Right renal cortex interstitium (tissue), 3 donors: ENCODE data around the gene SEMA7A. TPM values are rescaled to one million over a fixed set of nuclear protein-coding genes. Genes with fewer than 3 reads are reported as not detected.
"Not testable (repeated sequence)": the region's sequence is repeated elsewhere in the genome, so short reads cannot be mapped to it uniquely, and the experiment has no call there.

ENCODE experiments used
- DNase-seq, 3 donors: peaks; one replicate each; pipeline ENCODE4 v3.0.0-alpha.2; 2013; ENCODE audit warnings: low read depth in 3 of 3, low spot score in 2 of 3
- polyA plus RNA-seq, 3 donors: library from polyadenylated mRNA; unstranded; fragments of 120-200 nt; gene quantifications; one replicate each; pipeline ENCODE4 v1.2.1, GENCODE V29; 2013; ENCODE audit not compliant: insufficient read length in 3 of 3

SEMA7A gene
- 1 to 10 TPM; 5.2 to 6.6 (median 5.9) TPM for polyA plus RNA-seq

- peak; percentile 36 to 65 (median 52) for DNase-seq
Observed at GRCh38 chr15:74433592-74434262, at the start of gene SEMA7A. Gene SEMA7A (minus strand): TSS chr15:74433958. CDS start chr15:74433918, 40 bp downstream.

- no peak for DNase-seq
Observed at GRCh38 chr15:74482661-74483060, 48.9 kb upstream of the SEMA7A start.

GRCh38 chr15:74480364-74480763, 46.6 kb upstream of the SEMA7A start:
- DNase-seq: not testable (repeated sequence)

GRCh38 chr15:74471621-74472020, 37.9 kb upstream of the SEMA7A start:
- not testable (repeated sequence) for DNase-seq

GRCh38 chr15:74470631-74471395, 37.1 kb upstream of the SEMA7A start:
- DNase-seq: no peak

- no peak for DNase-seq
Observed at GRCh38 chr15:74468341-74469032, 34.7 kb upstream of the SEMA7A start.

- DNase-seq: no peak
Observed at GRCh38 chr15:74466570-74466969, 32.8 kb upstream of the SEMA7A start.

- DNase-seq: no peak
Observed at GRCh38 chr15:74464897-74465296, 31.1 kb upstream of the SEMA7A start.

- no peak for DNase-seq
Observed at GRCh38 chr15:74464216-74464615, 30.5 kb upstream of the SEMA7A start.

- DNase-seq: no peak
Observed at GRCh38 chr15:74463634-74464033, 29.9 kb upstream of the SEMA7A start.

GRCh38 chr15:74461847-74462511, 28.2 kb upstream of the SEMA7A start:
- peak in 1 of 3 donors; percentile 2 for DNase-seq

- DNase-seq: peak; percentile 85 to 95 (median 91)
Observed at GRCh38 chr15:74460871-74461846, 27.4 kb upstream of the SEMA7A start, which contains the start of gene UBL7. Gene UBL7 (minus strand): TSS chr15:74461160. CDS start chr15:74458867, 2,293 bp downstream.

- DNase-seq: no peak
Observed at GRCh38 chr15:74460298-74460697, 26.5 kb upstream of the SEMA7A start.

- DNase-seq: not testable (repeated sequence)
Observed at GRCh38 chr15:74459798-74460197, 26.0 kb upstream of the SEMA7A start.

GRCh38 chr15:74458473-74458872, 24.7 kb upstream of the SEMA7A start:
- no peak for DNase-seq

- not testable (repeated sequence) for DNase-seq
Observed at GRCh38 chr15:74457036-74457435, 23.3 kb upstream of the SEMA7A start.

GRCh38 chr15:74454764-74455500, 21.2 kb upstream of the SEMA7A start:
- no peak for DNase-seq

GRCh38 chr15:74453925-74454763, 20.4 kb upstream of the SEMA7A start:
- DNase-seq: no peak
